Caco-2 (cell line): ENCODE data around the gene SDK2. TPM values are rescaled to one million over a fixed set of nuclear protein-coding genes. Genes with fewer than 3 reads are reported as not detected.

Experiments
- BruUV-seq: library from RNA; stranded (reverse); fragments of 400-500 nt; replicated peaks from 2 replicates; lab custom pipeline; 2021; lab: Mats Ljungman, UMichigan
- CTCF ChIA-PET: fragments of 300-600 bp; sonication (Branson Sonifier 250); formaldehyde crosslinking; loops from one replicate; lab custom pipeline; 2022; ENCODE audit warnings: antibody characterized with exemption; lab: Charles Lee
- POLR2A ChIA-PET: fragments of 300-600 bp; sonication (Branson Sonifier 250); formaldehyde crosslinking; loops from one replicate; lab custom pipeline; 2022; ENCODE audit warnings: antibody characterized with exemption; lab: Charles Lee
- DNase-seq, 2 experiments: peaks; one replicate each; pipeline versions ENCODE4 v3.0.0 to v3.0.0-alpha.2; 2020 to 2022
- H3K27me3 ChIP-seq: replicated peaks from 2 replicates; pipeline ENCODE4 v1.6.0; 2011; ENCODE audit warnings: low read length; ENCODE audit not compliant: control insufficient read depth, insufficient read depth
- H3K36me3 ChIP-seq: 2 replicates; pipeline ENCODE4 v1.5.1; 2011; ENCODE audit warnings: low read length; ENCODE audit not compliant: control insufficient read depth, insufficient read depth
- H3K4me1 ChIP-seq: fragments of 250-450 bp; sonication (Bioruptor Pico); 2 replicates; pipeline ENCODE4 v1.5.1; 2020; ENCODE audit warnings: mild to moderate bottlenecking
- H3K4me3 ChIP-seq: 2 replicates; pipeline ENCODE4 v1.5.1; 2011; ENCODE audit warnings: low read depth, mild to moderate bottlenecking, control low read depth, low read length
- H3K9me3 ChIP-seq: fragments of 250-450 bp; sonication (Bioruptor Pico); 2 replicates; pipeline ENCODE4 v1.5.1; 2020; ENCODE audit warnings: mild to moderate bottlenecking, moderate library complexity
- H3K27ac Mint-ChIP-seq: one replicate; pipeline ENCODE4 v1.8.0; 2022; ENCODE audit warnings: mixed read lengths; ENCODE audit not compliant: unreplicated experiment
- H3K27me3 Mint-ChIP-seq: one replicate; pipeline ENCODE4 v1.8.0; 2022; ENCODE audit warnings: mixed read lengths; ENCODE audit not compliant: insufficient read depth, unreplicated experiment
- H3K36me3 Mint-ChIP-seq: one replicate; pipeline ENCODE4 v1.8.0; 2022; ENCODE audit warnings: mild to moderate bottlenecking, mixed read lengths; ENCODE audit not compliant: insufficient read depth, unreplicated experiment
- H3K4me1 Mint-ChIP-seq: one replicate; pipeline ENCODE4 v1.8.0; 2022; ENCODE audit warnings: low read depth, mixed read lengths; ENCODE audit not compliant: unreplicated experiment
- H3K4me3 Mint-ChIP-seq: one replicate; pipeline ENCODE4 v1.8.0; 2022; ENCODE audit warnings: mild to moderate bottlenecking, moderate library complexity, mixed read lengths; ENCODE audit not compliant: unreplicated experiment
- H3K9me3 Mint-ChIP-seq: one replicate; pipeline ENCODE4 v1.8.0; 2022; ENCODE audit warnings: mixed read lengths; ENCODE audit not compliant: unreplicated experiment
- intact Hi-C: fragments of 100-400 bp; cut with micrococcal nuclease; formaldehyde crosslinking; loops from one replicate; pipeline ENCODE4 v1.10.0; 2022; ENCODE audit not compliant: unreplicated experiment
- total RNA-seq: library from RNA; stranded (reverse); gene quantifications from 2 replicates; pipeline ENCODE4 v1.2.3, GENCODE V29; 2022
- TF ChIP-seq, protein P1 (sequence below), 2 experiments: fragments of 200-600 bp in 1 of 2; IDR thresholded peaks; 1 replicate in 1 of 2; 2 replicates in 1 of 2; pipeline versions ENCODE4 v1.5.1 to v1.8.0; 2011 to 2022; ENCODE audit warnings: antibody characterized with exemption in 1 of 2, control low read depth in 1 of 2, inconsistent platforms in 1 of 2, low read depth in 1 of 2, low read length in 1 of 2, mild to moderate bottlenecking in 1 of 2, moderate library complexity in 1 of 2; ENCODE audit not compliant: insufficient read depth in 1 of 2, severe bottlenecking in 1 of 2, unreplicated experiment in 1 of 2

SDK2 gene
- total RNA-seq, 1 experiment from 2014 or later, result 0.09 TPM

DNA sequence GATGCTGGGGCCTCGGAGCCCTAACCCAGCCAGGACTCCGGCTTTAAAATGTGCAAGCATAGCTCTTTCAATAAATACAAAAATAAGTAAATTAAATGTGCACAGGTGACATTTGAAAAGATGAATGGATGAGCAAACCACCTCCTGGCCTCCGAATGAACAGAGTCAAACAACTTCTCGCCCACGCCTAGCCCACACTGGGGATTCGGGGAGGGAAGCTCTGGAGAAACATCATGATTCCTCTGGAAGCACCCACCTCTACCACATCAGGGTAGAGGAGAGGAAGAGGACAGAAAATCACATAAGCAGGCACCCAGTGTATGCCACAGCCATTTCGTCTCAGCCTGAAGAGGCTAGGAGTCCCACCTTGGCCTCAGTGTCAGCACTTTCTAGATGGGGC lies 105.8 kb downstream of the SDK2 start:
- CTCF ChIA-PET, result no interaction called here

DNA sequence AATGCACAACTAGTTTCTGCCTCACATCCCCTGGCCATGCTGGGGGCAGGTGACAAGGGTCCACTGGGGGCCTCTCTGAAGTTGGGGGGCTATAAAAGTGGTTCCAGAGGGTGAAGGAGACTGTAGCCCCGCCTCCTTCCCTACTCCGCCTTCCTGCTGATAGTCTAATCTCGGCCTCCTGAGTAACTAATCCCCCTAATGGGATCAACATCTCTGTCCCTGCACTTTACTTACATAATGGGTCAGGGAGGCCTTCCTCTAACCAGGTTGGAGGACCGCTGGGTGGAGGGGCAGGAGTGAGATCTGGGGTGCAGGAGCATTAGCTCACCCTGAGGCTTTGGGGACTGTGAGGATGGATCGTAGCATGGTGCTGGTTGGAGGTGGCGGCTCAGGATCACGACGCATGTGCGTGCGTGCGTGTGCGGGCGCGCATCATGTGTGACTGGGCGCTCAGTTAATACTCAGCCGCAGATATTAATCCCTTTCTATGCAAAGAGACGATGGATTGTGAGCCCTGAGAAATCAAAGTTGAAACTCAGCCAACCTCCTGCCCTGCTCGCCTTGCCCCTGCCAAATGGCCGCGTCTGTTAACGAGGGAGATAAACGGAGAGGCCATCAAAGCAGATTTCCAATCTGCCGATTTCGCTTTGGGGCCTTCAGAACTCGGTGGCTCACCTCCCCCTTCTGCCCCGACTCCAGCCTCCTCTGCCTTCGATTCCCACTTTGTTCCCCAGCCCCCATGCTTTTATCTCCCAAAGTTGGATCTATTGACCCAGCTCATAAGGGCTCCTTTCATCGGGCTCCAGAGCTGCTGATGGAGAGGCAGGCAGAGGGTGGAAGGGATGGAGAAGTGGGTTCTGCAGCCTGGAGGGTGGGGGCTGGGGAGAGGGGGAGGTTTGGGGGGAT lies 107.3 kb downstream of the SDK2 start:
- ChIA-PET POLR2A (no interaction called here), CTCF (no interaction called here)
- Histone ChIP-seq H3K9me3 (no peaks in the 10 kb centered on the region), H3K4me3 (no peak overlapping the region), H3K27me3 (peaks cover 3% of the 10 kb centered on the region; the same call in 1 of the 2 replicates), H3K36me3 (no peaks in the 10 kb centered on the region), H3K4me1 (no peaks in the 10 kb centered on the region)
- H3K36me3 Mint-ChIP-seq, result no peaks in the 10 kb centered on the region
- TF ChIP-seq, protein P1, sequence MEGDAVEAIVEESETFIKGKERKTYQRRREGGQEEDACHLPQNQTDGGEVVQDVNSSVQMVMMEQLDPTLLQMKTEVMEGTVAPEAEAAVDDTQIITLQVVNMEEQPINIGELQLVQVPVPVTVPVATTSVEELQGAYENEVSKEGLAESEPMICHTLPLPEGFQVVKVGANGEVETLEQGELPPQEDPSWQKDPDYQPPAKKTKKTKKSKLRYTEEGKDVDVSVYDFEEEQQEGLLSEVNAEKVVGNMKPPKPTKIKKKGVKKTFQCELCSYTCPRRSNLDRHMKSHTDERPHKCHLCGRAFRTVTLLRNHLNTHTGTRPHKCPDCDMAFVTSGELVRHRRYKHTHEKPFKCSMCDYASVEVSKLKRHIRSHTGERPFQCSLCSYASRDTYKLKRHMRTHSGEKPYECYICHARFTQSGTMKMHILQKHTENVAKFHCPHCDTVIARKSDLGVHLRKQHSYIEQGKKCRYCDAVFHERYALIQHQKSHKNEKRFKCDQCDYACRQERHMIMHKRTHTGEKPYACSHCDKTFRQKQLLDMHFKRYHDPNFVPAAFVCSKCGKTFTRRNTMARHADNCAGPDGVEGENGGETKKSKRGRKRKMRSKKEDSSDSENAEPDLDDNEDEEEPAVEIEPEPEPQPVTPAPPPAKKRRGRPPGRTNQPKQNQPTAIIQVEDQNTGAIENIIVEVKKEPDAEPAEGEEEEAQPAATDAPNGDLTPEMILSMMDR (IDR thresholded peaks at IDR 0.05; ENCODE audit: insufficient read depth in 1 of 2, low read depth in 1 of 2, low read length in 1 of 2, severe bottlenecking in 1 of 2, unreplicated experiment in 1 of 2), result no peak
- no peaks in the 10 kb centered on the region for H3K9me3 Mint-ChIP-seq
- no peak overlapping the region for H3K27ac Mint-ChIP-seq
- no TSS peak for BruUV-seq
- no peak for DNase-seq
- H3K4me3 Mint-ChIP-seq, result no peak overlapping the region
- H3K4me1 Mint-ChIP-seq, result no peaks in the 10 kb centered on the region
- intact Hi-C loops, result no loop called here
- peaks cover 25% of the 10 kb centered on the region for H3K27me3 Mint-ChIP-seq

More for the DNA sequence above, 105.8 kb downstream of the SDK2 start:
- H3K4me3 Mint-ChIP-seq, result no peak overlapping the region
- TF ChIP-seq, protein P1 (IDR thresholded peaks at IDR 0.05; ENCODE audit: insufficient read depth in 1 of 2, low read depth in 1 of 2, low read length in 1 of 2, severe bottlenecking in 1 of 2, unreplicated experiment in 1 of 2), result no peak
- no peaks in the 10 kb centered on the region for H3K36me3 ChIP-seq
- intact Hi-C loops, result no loop called here
- BruUV-seq, result no TSS peak
- peaks cover 27% of the 10 kb centered on the region for H3K27me3 Mint-ChIP-seq
- no peak overlapping the region for H3K4me3 ChIP-seq
- POLR2A ChIA-PET, result no interaction called here
- H3K9me3 Mint-ChIP-seq, result no peaks in the 10 kb centered on the region
- H3K27me3 ChIP-seq, result peaks cover 3% of the 10 kb centered on the region; the same call in 1 of the 2 replicates
- H3K4me1 ChIP-seq, result no peaks in the 10 kb centered on the region
- H3K4me1 Mint-ChIP-seq, result no peaks in the 10 kb centered on the region
- no peak overlapping the region for H3K27ac Mint-ChIP-seq
- no peaks in the 10 kb centered on the region for H3K36me3 Mint-ChIP-seq
- no peak for DNase-seq
- no peaks in the 10 kb centered on the region for H3K9me3 ChIP-seq

DNA sequence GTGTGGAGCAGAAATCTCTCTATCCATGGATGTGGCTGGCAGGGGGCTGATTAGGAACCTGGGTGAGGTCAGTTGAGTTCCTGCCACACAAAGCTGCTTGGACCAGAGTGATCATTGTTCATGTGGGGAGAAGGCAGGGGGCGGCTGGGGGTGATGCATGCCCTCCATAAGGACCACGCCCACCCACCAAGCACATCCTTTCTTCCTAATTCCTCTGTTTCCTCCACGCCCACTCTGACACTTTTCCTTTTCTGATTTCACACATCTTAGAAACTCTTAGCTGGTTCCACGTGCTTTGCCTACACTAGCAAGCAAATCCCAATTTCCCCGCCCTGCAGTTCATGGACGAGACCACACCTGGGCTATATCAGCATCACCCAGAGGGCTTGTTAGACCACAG lies 108.5 kb downstream of the SDK2 start:
- Mint-ChIP-seq H3K36me3 (no peaks in the 10 kb centered on the region), H3K4me1 (no peaks in the 10 kb centered on the region), H3K27ac (no peak overlapping the region), H3K27me3 (peaks cover 26% of the 10 kb centered on the region), H3K9me3 (no peaks in the 10 kb centered on the region), H3K4me3 (no peak overlapping the region)
- Histone ChIP-seq H3K36me3 (no peaks in the 10 kb centered on the region), H3K4me3 (no peak overlapping the region), H3K27me3 (peaks cover 3% of the 10 kb centered on the region; the same call in 1 of the 2 replicates), H3K9me3 (no peaks in the 10 kb centered on the region), H3K4me1 (no peaks in the 10 kb centered on the region)
- no TSS peak for BruUV-seq
- intact Hi-C loops, result no loop called here
- TF ChIP-seq, protein P1 (IDR thresholded peaks at IDR 0.05; ENCODE audit: insufficient read depth in 1 of 2, low read depth in 1 of 2, low read length in 1 of 2, severe bottlenecking in 1 of 2, unreplicated experiment in 1 of 2), result no peak
- ChIA-PET CTCF (no interaction called here), POLR2A (no interaction called here)
- DNase-seq, result no peak
